ENCODE data around the gene TTLL3.

DNA sequence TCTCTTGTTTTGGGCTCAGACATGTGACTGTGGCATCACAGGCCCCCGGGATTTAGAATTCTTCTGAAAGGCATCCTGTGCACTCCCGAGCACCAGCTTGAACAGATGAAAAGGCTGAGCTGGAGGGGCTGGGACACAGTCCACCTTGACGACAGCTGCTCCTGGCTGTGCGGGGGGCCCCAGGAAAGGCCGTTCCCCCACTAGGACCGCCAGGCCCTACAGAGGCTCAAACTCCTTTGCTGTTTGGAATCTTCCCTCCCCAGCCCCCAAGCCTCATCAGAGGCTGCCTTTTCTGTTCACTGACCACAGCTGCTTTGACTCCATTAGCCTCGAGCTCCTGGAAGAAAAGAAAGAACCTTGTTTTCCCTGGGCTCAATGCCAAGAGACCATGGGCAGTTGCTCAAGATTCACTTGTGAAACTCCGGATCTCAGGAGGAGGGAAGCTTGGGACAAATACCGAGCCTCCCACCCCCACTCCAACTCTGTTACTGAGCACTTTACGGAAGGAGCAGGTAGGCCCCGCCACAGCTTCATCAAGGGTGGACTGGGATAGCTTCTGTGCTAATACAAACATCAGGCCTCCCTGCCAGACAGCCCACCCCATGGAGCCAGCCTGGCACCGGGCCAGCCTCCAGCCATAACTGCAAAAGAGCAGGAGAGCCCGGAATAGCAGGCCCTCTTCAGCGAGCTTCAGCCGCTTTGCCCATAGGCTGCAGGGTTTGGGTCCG is 54.3 kb downstream of the TTLL3 start:
- TF ChIP-seq, protein P1, sequence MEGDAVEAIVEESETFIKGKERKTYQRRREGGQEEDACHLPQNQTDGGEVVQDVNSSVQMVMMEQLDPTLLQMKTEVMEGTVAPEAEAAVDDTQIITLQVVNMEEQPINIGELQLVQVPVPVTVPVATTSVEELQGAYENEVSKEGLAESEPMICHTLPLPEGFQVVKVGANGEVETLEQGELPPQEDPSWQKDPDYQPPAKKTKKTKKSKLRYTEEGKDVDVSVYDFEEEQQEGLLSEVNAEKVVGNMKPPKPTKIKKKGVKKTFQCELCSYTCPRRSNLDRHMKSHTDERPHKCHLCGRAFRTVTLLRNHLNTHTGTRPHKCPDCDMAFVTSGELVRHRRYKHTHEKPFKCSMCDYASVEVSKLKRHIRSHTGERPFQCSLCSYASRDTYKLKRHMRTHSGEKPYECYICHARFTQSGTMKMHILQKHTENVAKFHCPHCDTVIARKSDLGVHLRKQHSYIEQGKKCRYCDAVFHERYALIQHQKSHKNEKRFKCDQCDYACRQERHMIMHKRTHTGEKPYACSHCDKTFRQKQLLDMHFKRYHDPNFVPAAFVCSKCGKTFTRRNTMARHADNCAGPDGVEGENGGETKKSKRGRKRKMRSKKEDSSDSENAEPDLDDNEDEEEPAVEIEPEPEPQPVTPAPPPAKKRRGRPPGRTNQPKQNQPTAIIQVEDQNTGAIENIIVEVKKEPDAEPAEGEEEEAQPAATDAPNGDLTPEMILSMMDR (IDR thresholded peaks at IDR 0.05; ENCODE audit: insufficient read depth, low read length, poor library complexity, severe bottlenecking) = no peak
- no peak for TF ChIP-seq EZH2phosphoT487 (conservative IDR thresholded peaks at IDR 0.05; ENCODE audit: low read length)

Measured in SU-DHL-6 (cell line).